ENCODE results near the gene IFITM2.
A peak's percentile ranks its signal among the peaks of the same experiment; 100 is the strongest.

Gene IFITM2

GRCh38 chr11:289712-290620 lies 17.6 kb upstream of the IFITM2 start:
- peak overlapping the region; percentile 55 for H3K4me3 ChIP-seq (ENCODE audit: low read depth, low read length)
- no peak for TF ChIP-seq CTCF (IDR thresholded peaks at IDR 0.05; ENCODE audit: insufficient read depth, low read length, missing control alignments)
- ChIA-PET CTCF (interaction anchor here (3.4 to 9.1 kb wide), 2 partner anchors 16 to 39 kb away, joined by 10 to 68 read pairs; partner anchors contain the start of gene IFITM2), POLR2A (no interaction called here)
- DNase-seq (ENCODE audit: low read depth, low spot score): no peak

GRCh38 chr11:290621-291231 lies 16.9 kb upstream of the IFITM2 start:
- no peak for TF ChIP-seq CTCF (IDR thresholded peaks at IDR 0.05; ENCODE audit: insufficient read depth, low read length, missing control alignments)
- ChIA-PET POLR2A (no interaction called here), CTCF (interaction anchor here (3.4 to 9.1 kb wide), 2 partner anchors 15 to 40 kb away, joined by 10 to 68 read pairs; partner anchors contain the start of gene IFITM2)
- no peak for DNase-seq (ENCODE audit: low read depth, low spot score)
- H3K4me3 ChIP-seq (ENCODE audit: low read depth, low read length): no peak overlapping the region

- H3K4me3 ChIP-seq (ENCODE audit: low read depth, low read length): no peak overlapping the region
- POLR2A ChIA-PET: no interaction called here
- TF ChIP-seq CTCF (IDR thresholded peaks at IDR 0.05; ENCODE audit: insufficient read depth, low read length, missing control alignments): no peak
- no peak for DNase-seq (ENCODE audit: low read depth, low spot score)
- CTCF ChIA-PET: interaction anchor here (3.4 to 9.1 kb wide), 2 partner anchors 14 to 40 kb away, joined by 10 to 68 read pairs; partner anchors contain the start of gene IFITM2
These were observed 16.1 kb upstream of the IFITM2 start for GRCh38 chr11:291281-292210.

- CTCF ChIA-PET: interaction anchor here (9.1 kb wide), 1 partner anchor 13 kb away, joined by 68 read pairs; the partner anchor contains the start of gene IFITM2
- no peak overlapping the region for H3K4me3 ChIP-seq (ENCODE audit: low read depth, low read length)
- no peak for DNase-seq (ENCODE audit: low read depth, low spot score)
- POLR2A ChIA-PET: no interaction called here
- TF ChIP-seq CTCF (IDR thresholded peaks at IDR 0.05; ENCODE audit: insufficient read depth, low read length, missing control alignments): no peak
These were observed 15.2 kb upstream of the IFITM2 start for GRCh38 chr11:292211-293121.

- H3K4me3 ChIP-seq (ENCODE audit: low read depth, low read length): no peak overlapping the region
- no peak for TF ChIP-seq CTCF (IDR thresholded peaks at IDR 0.05; ENCODE audit: insufficient read depth, low read length, missing control alignments)
- no peak for DNase-seq (ENCODE audit: low read depth, low spot score)
- POLR2A ChIA-PET: no interaction called here
- CTCF ChIA-PET: interaction anchor here (1.0 to 9.1 kb wide), 2 partner anchors 12 to 19 kb away, joined by 3 to 68 read pairs; partner anchors contain the start of gene IFITM2
These were observed 14.3 kb upstream of the IFITM2 start for GRCh38 chr11:293271-293851.

Measured in AG04449 (cell line).